Hippocampal formation (tissue), 2 donors: Measurements from ENCODE around the gene GOLGA6L24.
"Not testable (repeated sequence)": the region's sequence is repeated elsewhere in the genome, so short reads cannot be mapped to it uniquely, and the experiment has no call there.

Experiments used
- DNase-seq, 2 donors: peaks; one replicate each; lab custom pipeline; 2025; lab: John Stamatoyannopoulos, UW

The GOLGA6L24 gene

DNA sequence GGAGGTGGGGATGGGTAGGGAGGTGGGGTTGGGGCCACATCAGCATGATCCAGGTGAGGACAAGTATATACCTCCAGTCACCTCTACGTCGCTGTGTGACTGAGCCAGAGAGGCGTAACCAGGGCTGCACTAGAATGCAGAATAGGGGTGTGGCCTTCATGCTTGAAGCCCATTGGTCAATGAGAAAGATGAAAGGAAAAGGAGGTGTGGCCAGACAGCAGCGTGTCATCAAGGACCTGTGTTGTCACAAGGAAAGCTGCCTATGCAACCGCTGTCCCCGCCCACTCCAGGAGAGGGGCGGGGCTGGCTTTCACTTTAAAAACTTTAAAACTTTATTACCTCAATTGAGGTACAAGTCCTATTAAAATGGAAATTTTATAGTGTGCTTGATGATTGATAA, at the start of gene GOLGA6L24:
Gene GOLGA6L24, minus strand, starts transcription at position 101 of the 400 bp plus-strand sequence. Its CDS starts 61 bp downstream, at position 40.
- not testable (repeated sequence) for DNase-seq

GRCh38 chr15:28402774-28403435, 45.0 kb upstream of the GOLGA6L24 start:
- DNase-seq = not testable (repeated sequence)

GRCh38 chr15:28396022-28396421, 38.1 kb upstream of the GOLGA6L24 start:
- not testable (repeated sequence) for DNase-seq

GRCh38 chr15:28380053-28380452, 22.2 kb upstream of the GOLGA6L24 start:
- DNase-seq = not testable (repeated sequence)

- not testable (repeated sequence) for DNase-seq
These were observed 20.5 kb upstream of the GOLGA6L24 start, which contains the start of gene GOLGA8F for GRCh38 chr15:28378364-28378763. Gene GOLGA8F, plus strand, starts transcription at chr15:28378664. Its CDS starts 98 bp downstream, at chr15:28378762.

DNA sequence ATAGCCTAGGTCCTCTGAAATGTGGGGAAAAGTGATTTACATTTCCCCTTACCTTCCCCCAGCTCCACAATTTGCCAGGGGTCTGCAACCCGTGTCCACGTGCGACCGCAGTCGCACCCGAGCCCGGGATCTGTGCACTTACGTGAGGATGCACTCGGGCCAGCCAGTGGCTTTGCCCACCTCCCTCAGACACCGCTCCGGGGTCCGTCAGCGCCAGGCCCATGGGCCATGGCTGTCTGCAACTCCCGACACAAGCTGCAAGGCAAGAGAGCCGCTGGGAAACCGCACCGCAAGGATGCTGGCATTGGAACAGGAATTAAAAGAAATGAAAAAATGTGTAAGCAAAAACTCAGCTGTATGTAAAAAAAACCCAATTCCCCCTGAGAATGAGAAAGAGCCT, 7.6 kb upstream of the GOLGA6L24 start:
- DNase-seq = not testable (repeated sequence)

GRCh38 chr15:28322129-28322588, 35.7 kb downstream of the GOLGA6L24 start, which contains the start of gene HERC2:
Gene HERC2, minus strand, starts transcription at chr15:28322179. Its CDS starts 746 bp downstream, at chr15:28321433.
- DNase-seq = not testable (repeated sequence)

DNA sequence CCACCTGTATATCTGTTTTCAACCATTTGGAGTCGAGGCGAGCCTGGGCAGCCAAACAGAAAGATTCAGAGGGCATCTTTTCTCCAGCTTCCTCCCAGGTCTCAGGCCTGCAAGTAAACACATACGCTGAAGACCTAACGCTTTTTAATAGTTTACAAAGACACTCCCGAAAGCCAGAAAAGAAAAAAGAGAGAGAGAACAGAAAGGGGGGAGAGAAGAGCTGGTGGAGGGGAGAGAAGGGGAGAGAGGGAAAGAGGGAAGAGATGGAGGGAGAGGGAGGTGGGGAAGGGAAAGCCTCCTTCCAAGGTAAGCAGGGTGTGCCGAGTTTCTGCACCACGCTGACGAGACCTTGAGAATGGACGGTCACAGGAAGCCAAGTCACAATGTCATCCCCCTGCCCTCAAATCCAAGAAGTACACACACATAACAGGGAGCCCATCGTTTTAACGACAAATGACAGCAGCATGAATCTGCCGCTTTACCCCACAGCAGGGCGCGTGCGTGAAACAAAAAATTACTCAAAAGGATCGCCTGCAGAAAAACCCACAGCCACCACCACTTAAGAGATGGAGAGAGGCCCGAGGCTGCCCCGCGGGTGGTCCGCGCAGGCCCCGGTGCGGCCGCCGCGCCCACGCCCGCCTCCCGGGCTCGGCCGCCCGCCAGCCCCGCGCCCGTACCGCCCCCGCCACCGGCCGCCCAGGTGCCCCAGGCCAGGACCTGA, 36.4 kb downstream of the GOLGA6L24 start:
- not testable (repeated sequence) for DNase-seq

GRCh38 chr15:28319725-28320124, 38.2 kb downstream of the GOLGA6L24 start:
- DNase-seq = not testable (repeated sequence)

DNA sequence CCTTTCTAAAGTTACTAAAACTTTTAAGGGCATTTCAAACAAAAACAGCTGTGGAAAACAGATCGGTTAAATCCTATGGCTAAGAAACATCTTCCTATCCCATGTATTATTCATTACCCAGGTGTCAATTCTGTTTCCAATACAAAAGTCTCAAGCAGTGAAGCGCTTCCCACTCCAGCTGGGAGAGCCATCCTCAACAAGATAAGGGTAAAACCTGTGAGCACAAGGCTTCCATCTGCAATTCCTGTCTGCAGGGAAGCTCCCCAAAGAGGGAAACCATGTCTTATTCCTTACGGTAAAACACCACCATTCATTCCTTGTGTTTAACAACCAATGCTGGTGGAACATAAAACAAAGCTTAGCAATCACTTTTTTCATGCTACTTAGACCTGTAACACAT, 39.1 kb downstream of the GOLGA6L24 start:
- not testable (repeated sequence) for DNase-seq

DNA sequence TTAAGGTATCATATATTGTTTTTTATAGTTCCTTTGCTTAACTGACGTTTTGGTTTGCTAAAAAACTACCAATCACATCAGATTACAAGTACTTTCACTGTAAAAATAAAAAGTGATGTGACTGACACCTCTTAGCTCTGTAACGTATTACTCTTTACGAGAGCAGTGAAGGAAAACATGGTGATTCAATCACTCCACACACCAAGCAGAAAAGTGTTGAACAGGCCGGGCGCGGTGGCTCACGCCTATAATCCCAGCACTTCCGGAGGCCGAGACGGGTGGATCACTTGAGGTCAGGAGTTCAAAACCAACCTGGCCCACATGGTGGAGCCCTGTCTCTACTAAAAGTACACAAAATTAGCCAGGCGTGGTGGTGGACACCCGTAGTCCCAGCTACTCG, 39.8 kb downstream of the GOLGA6L24 start:
- DNase-seq = not testable (repeated sequence)

DNA sequence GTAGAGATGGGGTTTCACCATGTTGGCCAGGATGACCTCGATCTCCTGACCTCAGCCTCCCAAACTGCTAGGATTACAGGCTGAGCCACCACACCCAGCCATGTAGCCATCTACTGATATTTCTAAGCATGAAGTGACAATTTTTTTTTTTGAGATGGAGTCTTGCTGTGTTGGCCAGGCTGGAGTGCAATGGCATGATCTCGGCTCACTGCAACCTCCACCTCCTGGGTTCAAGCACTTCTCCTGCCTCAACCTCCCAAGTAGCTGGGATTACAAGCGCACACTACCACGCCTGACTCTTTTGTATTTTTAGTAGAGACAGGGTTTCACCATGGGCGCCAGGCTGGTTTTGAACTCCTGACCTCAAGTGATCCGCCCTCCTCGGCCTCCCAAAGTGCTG, 40.9 kb downstream of the GOLGA6L24 start:
- DNase-seq = not testable (repeated sequence)

- DNase-seq = not testable (repeated sequence)
These were observed 47.4 kb downstream of the GOLGA6L24 start for GRCh38 chr15:28310454-28310853.

- not testable (repeated sequence) for DNase-seq
These were observed 49.2 kb downstream of the GOLGA6L24 start for GRCh38 chr15:28308718-28309117.
